HL-60 (cell line): ENCODE results near the gene MYH10.

Source experiments
- DNase-seq, 2 experiments: peaks; one replicate each; pipeline ENCODE4 v3.0.0-alpha.2; 2010 to 2020; ENCODE audit warnings: low read depth in 1 of 2, low spot score in 1 of 2
- H3K27ac ChIP-seq: fragments of 250-450 bp; sonication (Bioruptor Pico); replicated peaks from 2 replicates; pipeline ENCODE4 v1.5.1; 2020; ENCODE audit warnings: mild to moderate bottlenecking, moderate library complexity
- H3K27me3 ChIP-seq: fragments of 250-450 bp; sonication (Bioruptor Pico); 2 replicates; pipeline ENCODE4 v1.5.1; 2021; ENCODE audit warnings: mild to moderate bottlenecking, moderate library complexity; ENCODE audit not compliant: insufficient read depth, poor library complexity, severe bottlenecking
- H3K4me3 ChIP-seq: replicated peaks from 2 replicates; pipeline ENCODE4 v1.5.1; 2011; ENCODE audit warnings: mild to moderate bottlenecking, control low read depth, low read length; ENCODE audit not compliant: insufficient read depth
- CTCF ChIP-seq: IDR thresholded peaks from one replicate; pipeline ENCODE4 v1.5.1; 2011; ENCODE audit warnings: low read length, control low read depth, inconsistent platforms; ENCODE audit not compliant: insufficient read depth
- GABPA ChIP-seq: IDR thresholded peaks from 2 replicates; pipeline ENCODE4 v1.6.1; 2012; ENCODE audit warnings: low read depth
- POLR2AphosphoS5 ChIP-seq: IDR thresholded peaks from 2 replicates; pipeline ENCODE4 v1.6.1; 2012; ENCODE audit warnings: low read depth
- REST ChIP-seq: IDR thresholded peaks from 2 replicates; pipeline ENCODE4 v1.6.1; 2012; ENCODE audit warnings: low read depth; ENCODE audit not compliant: insufficient replicate concordance
- SPI1 ChIP-seq: IDR thresholded peaks from 2 replicates; pipeline ENCODE4 v1.6.1; 2012; ENCODE audit warnings: low read depth, mild to moderate bottlenecking, borderline replicate concordance

Gene MYH10

GRCh38 chr17:8459831-8460230, 170.7 kb downstream of the MYH10 start:
- no peaks in the 10 kb centered on the region for H3K27me3 ChIP-seq
- TF ChIP-seq CTCF, result no peak
- TF ChIP-seq SPI1, result no peak
- TF ChIP-seq REST, result no peak
- no peak for TF ChIP-seq POLR2AphosphoS5
- TF ChIP-seq GABPA, result no peak

GRCh38 chr17:8459107-8459506, 171.4 kb downstream of the MYH10 start:
- no peaks in the 10 kb centered on the region for H3K27me3 ChIP-seq
- no peak for TF ChIP-seq POLR2AphosphoS5
- no peak for TF ChIP-seq SPI1
- no peak for TF ChIP-seq CTCF
- TF ChIP-seq REST, result no peak
- no peak for TF ChIP-seq GABPA

More at GRCh38 chr17:8459831-8460230, 170.7 kb downstream of the MYH10 start:
- Histone ChIP-seq H3K4me3 (no peak overlapping the region), H3K27ac (no peak overlapping the region)
- DNase-seq, result no peak

GRCh38 chr17:8458128-8458527, 172.4 kb downstream of the MYH10 start:
- Histone ChIP-seq H3K27me3 (no peaks in the 10 kb centered on the region), H3K4me3 (no peak overlapping the region), H3K27ac (no peak overlapping the region)
- no peak for TF ChIP-seq SPI1
- no peak for TF ChIP-seq CTCF
- no peak for TF ChIP-seq GABPA
- no peak for TF ChIP-seq REST
- no peak for DNase-seq

More at GRCh38 chr17:8459107-8459506, 171.4 kb downstream of the MYH10 start:
- DNase-seq, result no peak
- Histone ChIP-seq H3K27ac (no peak overlapping the region), H3K4me3 (no peak overlapping the region)
